ENCODE measurements around the gene TNMD.

DNA sequence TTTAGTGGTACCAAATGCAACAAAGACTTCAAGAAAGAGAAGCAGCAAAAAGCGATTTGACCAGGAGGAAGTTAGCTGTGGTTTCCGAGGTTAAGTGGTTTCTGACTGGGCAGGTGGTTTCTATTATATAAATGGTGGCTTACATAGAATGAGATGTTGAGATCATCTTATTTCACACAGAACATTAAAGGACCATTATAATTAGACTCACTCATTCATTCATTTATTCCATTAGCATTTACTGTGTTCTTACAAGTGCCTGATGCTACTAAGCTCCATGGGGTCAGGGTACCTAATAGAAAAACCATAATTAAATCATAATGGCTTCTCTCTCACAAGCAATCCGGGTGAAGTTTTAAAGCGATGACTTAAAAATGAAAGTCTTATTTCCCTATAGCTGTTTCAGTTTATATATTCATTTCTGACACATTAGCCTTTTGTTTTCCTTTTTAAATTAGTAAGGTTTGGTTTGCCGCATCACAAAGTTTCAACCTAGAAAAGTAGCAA lies 41.3 kb downstream of the TNMD start:
- TF ChIP-seq, protein P1, sequence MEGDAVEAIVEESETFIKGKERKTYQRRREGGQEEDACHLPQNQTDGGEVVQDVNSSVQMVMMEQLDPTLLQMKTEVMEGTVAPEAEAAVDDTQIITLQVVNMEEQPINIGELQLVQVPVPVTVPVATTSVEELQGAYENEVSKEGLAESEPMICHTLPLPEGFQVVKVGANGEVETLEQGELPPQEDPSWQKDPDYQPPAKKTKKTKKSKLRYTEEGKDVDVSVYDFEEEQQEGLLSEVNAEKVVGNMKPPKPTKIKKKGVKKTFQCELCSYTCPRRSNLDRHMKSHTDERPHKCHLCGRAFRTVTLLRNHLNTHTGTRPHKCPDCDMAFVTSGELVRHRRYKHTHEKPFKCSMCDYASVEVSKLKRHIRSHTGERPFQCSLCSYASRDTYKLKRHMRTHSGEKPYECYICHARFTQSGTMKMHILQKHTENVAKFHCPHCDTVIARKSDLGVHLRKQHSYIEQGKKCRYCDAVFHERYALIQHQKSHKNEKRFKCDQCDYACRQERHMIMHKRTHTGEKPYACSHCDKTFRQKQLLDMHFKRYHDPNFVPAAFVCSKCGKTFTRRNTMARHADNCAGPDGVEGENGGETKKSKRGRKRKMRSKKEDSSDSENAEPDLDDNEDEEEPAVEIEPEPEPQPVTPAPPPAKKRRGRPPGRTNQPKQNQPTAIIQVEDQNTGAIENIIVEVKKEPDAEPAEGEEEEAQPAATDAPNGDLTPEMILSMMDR (IDR thresholded peaks at IDR 0.05), result no peak
- TF ChIP-seq POLR2A (IDR thresholded peaks at IDR 0.05), result no peak

Data from uterus (tissue), 2 donors.